ENCODE data around the gene TMOD1.
"Not testable (repeated sequence)": the region's sequence is repeated elsewhere in the genome, so short reads cannot be mapped to it uniquely, and the experiment has no call there.

Gene TMOD1

DNA sequence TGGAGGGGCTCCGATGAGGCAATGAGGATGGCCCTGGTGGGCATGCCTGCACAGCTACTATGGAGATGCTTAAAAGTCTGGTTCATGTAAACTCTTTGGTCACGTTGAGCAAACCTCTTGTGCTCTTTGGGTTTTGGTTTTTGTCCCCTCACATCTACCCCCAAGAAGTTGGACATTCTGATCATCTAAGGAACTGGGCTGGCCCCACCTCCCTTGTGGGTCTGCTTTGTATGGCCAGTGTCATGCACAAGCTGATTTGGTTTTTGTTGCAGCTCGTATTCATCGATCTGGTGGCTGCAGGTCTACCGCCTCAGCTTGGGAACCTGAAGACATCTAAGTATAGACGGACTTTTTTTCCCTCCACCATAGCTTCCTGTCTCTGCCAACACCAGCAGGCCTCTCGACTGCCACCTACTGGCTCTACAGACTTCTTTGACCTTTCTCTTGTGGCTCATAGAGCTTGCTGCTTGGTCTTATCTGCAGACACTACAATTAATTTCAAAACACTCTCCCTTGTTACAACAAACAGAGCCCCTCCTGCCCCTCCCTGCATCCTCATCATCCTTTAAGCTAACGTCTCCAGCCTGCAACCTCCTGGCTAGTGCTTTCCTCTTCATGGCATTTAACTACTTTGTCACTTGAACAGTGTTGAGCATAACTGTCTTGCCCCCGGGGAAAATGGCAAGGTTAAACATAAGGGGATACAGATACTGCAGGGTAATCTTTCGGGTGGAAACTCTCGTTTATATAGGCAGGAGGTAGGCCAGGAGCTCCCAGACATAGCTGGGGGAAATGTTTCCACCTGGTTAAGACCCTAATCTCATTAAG lies 97.2 kb downstream of the TMOD1 start:
- DNase-seq (ENCODE audit: low read depth) = peak; percentile 28

DNA sequence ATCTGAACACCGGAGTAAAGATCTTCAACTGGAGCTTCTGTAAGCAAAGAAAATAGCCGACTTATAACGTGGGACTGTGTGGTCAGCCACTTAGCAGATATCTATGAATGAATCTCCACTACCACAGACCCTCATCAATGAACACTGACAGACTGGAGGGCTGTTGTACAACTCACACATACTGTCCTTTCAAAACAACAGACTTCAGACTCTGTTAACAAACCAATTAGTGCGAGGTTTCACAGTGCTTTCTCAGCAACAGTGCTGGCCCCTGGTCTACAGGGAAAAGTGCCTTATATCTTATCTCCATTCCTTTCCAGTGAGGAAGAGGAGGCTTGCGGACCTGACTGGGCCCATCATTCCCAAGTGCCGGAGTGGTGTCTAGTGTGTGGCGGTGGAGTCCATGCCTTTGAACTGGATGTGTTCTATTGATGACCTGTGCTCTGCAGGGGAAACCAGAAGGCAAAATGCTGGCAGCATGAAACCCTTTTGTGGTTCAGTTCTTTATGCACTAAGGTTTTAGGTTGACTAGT lies 97.9 kb downstream of the TMOD1 start:
- no peak for DNase-seq (ENCODE audit: low read depth)

DNA sequence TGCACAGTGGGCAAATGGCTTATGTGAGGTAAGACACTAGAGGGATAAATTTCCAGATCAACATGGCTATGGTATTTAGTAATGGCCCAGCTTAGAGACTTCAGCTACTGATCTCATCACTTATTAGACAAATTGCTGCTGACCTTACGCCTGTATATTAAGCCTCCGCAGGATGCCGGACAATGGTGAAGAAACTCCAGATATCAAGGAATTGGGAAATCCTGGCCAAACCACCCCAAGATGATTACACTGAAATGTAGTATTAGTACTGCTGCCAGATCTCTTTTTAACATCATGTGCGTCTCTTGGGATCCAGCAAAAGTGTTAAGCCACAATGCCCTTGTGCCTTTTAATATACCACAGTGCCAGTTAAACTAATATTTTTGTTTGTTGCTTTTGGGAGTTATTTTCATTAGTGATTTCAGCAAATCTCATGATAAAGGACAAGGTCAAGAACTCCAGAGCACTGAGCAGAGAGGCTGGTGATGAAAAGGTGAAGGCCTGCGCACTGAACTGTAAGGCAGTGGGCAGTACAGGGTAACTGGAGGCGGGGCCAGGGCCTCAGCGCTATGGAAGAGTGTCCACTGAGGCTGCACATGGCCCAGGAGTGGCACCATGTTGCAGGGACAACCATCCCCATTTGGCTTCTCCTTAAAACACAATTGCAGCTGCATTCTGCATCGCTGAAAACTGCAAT lies 99.2 kb downstream of the TMOD1 start:
- no peak for DNase-seq (ENCODE audit: low read depth)

DNA sequence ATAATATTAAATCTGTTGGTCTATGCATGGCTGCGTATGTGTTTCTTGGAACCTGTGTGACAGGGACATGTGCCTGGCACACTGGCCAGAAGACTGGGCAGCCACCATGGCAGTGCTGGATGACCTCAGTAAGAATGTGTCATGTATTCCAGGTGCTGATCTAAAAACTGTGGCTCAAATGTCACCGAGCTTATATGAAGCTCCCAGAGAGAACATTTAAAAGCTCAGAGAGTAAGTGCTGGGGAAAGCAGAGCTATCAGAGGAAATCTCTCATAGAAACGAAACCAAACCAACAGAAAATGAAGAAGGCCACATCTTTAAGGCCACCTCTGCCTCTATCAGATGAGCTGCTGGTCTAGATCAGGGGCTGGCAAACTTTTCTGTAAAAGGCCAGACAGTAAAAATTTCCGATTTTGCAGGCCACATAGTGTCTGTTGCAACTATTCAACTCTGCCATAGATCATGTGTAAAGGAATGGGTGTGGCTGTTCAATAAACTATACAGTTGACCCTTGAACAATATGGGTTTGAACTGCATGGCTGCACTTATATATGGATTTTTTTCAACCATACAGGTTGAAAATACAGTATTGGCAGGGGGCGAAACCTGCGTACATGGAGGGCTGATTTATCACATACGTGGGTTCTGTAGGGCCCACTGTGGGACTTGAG lies 99.9 kb downstream of the TMOD1 start:
- no peak for DNase-seq (ENCODE audit: low read depth)

DNA sequence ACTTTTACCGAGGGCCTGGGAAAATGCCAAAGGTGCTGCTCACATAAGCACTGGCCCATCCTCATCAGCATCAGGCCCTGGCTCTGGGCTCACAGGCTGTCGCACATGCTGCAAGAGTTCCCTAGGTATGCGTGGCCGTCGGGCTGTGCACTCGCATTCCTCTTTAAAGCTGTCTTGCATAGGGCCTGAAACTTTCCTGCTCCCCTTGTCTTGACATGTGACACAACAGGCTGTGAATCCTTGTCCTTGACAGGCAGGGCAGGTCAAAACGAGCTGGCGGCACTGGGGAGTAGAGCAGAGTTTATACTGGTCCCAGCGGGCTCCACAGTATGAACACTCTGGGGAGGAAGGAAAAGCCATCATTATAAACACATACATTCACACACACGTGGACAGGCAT lies 101.0 kb downstream of the TMOD1 start:
- DNase-seq (ENCODE audit: low read depth) = no peak

DNA sequence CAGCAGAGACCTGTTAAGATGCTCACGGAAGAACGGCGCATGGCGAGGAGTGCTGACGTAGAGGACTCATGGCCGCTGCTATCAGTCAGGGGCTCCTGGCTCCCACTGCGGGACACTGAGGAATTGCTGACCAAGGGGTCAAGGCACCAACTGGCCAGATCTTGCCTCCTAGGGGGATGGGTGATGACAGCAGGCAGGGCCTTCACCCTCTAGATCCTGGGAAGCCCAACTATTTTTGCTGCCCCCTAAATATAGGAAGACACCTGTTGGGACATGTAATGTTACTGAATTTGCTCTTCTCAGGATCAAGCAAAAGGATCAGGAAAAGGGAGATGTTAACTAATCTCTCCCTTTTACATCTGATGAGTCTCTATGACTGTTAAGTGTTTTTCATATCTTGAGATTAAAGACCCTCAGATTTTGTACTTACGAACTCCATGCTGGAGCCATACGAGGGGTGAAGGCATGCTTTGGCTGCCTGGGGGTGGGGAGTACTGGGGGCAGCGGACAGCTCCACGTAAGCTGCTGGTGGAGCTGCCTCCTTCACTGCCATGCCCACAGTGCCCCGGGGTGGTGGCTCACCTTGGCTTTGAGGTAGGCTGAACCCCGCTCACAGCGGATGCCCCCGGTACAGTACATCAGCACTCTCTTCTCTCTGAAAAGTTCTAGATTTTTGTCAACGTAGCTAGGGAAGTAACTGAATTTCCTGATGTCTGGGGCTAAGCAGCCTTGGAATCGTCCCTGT lies 103.6 kb downstream of the TMOD1 start:
- no peak for DNase-seq (ENCODE audit: low read depth)

DNA sequence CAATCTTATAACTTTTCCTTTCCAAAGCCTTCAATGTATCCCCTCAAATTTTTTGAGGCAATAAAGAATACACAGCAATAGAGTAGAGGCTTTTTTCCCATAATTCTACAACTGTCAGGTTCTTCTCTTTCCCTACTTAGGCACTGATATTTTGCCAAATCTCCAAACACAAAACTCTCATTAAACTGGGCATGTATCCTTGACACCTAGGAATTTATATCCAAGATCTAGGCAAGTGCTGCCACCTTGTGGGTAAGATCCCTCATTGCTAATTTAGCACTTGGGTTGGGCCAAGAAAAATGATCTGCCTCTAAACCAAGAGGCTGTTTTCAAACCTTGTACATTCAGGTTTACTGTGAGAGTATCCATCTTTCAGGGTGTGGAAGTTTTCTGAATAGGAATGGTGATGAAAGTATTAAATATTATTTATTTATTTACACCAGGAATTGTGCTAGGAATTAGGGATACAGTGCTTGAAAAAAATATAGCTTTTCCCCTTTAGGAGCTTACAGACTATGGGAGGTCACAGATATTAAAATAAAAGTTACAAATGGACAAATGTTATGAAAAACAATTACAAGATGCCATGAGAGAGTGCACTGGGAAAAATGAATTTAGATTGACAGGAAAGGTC lies 114.1 kb downstream of the TMOD1 start:
- no peak for DNase-seq (ENCODE audit: low read depth)

DNA sequence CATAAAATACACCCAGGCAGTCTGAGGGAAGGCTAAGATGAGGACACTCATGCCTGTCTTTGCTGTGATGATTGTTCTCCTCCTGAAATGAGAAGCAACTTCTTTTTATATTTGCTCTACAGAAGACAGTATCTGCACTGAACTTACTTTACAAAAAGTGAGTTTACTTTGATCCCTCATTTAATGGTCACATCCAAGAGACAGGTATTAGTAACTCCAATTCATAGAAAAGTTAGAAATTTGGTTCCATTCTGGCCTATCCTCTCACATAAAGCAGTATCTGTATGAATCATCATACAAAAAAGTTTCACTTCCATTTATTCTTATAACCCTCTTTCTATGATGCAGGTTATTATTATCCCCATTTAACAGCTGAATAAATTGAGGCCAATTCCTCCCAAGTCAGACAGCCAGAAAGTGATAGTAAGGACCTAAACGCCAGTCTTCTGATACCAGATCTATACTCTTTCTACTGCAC lies 116.5 kb downstream of the TMOD1 start:
- no peak for DNase-seq (ENCODE audit: low read depth)

DNA sequence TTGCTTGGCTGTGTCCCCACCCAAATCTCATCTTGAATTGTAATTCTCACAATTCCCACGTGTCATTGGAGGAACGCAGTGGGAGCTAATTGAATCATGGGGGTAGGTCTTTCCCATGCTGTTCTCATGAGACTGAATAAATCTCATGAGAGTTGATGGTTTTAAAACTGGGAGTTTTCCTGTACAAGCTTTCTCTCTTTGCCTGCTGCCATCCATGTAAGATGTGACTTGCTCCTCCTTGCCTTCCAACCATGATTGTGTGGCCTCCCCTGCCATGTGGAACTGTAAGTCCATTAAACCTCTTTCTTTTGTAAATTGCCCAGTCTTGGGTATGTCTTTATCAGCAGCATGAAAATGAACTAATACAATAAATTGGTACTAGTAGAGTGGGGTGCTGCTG lies 118.6 kb downstream of the TMOD1 start:
- DNase-seq (ENCODE audit: low read depth) = not testable (repeated sequence)

DNA sequence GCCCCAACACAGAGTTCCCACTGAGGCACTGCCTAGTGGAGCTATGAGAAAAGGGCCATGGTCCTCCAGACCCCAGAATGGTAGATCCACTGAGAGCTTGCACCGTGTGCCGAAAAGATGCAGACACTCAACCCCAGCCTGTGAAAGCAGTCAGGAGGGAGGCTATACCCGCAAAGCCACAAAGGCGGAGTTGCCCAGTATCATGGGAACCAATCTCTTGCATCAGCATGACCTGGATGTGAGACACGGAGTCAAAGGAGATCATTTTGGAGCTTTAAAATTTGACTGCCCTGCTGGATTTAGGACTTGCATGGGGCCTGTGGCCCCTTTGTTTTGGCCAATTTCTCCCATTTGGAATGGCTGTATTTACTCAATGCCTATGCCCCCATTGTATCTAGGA lies 121.0 kb downstream of the TMOD1 start:
- not testable (repeated sequence) for DNase-seq (ENCODE audit: low read depth)

DNA sequence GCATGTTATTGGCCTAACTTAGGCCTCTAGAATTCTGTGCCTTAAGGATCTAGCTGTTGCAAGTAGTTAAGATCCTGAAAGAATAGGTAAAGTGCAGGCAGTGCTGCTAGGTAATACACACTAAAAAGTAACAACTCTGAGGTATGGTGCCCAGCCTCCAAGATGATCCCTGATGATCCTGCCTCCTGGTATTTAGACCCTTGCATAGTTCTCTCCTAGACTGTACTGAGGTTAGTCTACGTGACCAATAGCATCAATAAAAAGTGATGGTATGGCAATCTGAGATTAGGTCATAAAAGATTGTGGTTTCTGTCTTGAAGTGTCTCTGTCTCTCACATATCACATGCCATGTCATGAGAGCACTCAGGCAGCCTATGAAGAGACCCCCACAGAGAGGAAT lies 122.5 kb downstream of the TMOD1 start:
- DNase-seq (ENCODE audit: low read depth) = no peak

DNA sequence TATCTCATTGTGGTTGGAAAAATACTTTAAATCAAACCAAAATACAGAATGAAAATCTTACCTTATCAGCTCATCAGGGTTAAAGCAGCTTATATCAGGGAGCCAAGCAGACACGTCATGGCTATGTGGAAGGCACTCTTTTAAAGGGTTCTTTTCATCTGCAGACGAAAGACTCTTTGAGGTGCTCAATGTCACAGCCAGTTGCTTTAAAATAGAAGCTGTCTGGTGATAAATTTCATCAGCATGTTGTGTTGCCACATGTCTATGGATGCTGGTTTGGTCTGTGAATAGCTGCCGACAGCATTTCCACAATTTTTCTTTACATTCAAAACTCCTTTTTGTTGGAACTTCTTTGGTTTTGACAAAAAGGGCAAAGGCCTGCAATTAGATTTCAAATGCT lies 124.2 kb downstream of the TMOD1 start:
- DNase-seq (ENCODE audit: low read depth) = no peak

DNA sequence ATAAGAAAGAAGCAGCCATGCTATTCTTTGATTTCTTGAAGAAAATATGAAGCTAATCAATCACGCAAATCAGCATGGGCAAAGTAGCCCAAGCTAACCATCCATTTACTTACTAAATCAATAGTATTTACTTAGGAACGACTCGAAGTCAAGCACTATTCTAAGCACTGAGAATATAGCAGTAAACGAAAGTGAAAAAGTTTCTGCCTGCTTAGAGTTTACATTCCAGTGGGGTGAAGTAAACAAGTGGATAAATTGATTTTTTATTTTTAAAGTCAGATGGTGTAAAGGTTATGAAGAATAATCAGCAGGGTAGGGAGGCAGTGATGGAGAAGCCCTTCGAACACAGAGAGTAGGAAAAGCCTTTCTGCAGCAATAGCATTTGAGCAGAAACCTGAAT lies 126.2 kb downstream of the TMOD1 start:
- no peak for DNase-seq (ENCODE audit: low read depth)

DNA sequence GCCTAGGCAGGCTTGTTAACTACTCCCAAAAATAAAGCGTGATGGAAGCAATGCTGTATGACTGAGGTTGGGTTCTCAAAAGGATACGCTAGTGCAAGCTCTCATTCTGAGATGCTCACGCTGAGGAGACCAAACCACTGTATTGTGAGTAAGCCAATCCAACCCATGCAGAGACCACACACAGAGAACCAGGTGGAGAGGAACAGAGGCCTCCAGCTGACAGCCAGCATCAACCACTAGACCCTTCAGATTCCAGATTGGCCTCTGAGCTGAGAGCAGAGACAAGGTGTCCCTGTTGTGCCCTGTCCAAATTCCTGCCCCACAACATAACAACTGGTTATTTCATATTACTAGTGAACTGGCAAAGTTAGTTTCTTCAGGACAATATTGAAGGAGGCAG lies 127.2 kb downstream of the TMOD1 start:
- no peak for DNase-seq (ENCODE audit: low read depth)

DNA sequence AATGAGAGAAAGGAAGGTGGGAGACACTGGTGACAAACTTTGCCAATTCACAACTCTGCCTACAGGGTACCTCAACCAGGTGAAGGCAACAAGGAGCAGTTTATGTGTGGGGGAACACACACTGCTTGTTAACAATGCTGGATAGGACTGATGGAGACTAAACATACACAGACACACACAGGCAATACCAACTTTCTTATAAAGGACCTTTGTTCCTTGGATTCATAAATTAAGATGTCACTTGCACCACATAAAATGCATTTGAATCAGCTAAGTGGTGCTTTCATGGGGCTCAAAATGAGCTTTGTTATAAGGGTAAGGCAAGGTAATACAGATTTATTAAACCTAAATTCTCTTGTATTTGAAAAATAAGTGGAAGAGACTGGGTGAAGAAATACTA lies 127.7 kb downstream of the TMOD1 start:
- no peak for DNase-seq (ENCODE audit: low read depth)

DNA sequence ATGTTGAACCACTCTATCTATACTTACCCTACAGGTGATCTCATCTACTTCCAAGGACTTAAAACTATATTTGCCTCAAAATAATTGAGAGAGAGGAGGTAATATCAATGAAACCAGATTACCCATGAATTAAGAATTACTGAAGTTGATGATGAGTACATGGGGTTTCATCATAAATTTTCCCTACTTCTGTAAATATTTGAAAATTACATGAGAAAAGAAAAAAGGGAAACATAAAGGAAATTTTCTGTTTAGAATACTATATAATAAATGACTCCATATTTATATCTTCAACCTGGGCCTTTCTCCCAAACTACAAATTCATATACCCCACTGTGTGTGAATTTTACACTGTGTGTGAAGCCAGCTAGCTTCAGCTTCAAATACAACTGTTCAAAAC lies 129.1 kb downstream of the TMOD1 start:
- no peak for DNase-seq (ENCODE audit: low read depth)

DNA sequence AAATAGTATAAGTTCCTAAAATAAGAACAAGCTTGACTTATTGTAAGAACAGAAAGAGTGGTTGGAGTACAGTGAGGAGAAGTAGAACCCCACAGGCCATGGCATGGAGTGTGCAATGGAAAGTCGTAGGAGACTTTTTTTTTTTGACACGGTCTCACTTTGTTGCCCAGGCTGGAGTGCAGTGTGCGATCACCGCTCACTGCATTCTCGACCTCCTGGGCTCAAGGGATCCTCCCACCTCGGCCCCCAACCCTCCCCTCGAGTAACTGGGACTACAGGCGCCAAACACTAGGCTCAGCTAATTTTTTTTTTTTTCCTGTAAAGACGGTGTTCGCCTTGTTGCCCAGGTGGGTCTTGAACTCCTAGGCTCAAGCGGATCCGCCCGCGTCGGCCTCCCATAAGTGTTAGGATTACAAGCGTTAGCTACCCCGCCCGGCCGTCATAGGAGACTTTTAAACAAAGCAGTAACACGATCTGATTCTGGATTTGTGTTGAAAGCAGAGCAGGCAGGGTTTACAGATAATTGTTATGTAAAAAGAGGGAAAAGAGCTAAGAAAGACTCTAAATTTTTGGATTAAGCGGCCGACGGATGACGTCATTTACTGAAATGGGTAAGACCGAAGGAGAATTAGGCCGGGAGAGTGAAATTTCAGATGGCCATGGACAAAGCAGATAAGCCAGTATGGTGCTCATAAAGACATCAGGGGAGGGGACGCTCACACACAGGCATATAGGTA lies 130.9 kb downstream of the TMOD1 start:
- peak; percentile 80 for DNase-seq (ENCODE audit: low read depth)

DNA sequence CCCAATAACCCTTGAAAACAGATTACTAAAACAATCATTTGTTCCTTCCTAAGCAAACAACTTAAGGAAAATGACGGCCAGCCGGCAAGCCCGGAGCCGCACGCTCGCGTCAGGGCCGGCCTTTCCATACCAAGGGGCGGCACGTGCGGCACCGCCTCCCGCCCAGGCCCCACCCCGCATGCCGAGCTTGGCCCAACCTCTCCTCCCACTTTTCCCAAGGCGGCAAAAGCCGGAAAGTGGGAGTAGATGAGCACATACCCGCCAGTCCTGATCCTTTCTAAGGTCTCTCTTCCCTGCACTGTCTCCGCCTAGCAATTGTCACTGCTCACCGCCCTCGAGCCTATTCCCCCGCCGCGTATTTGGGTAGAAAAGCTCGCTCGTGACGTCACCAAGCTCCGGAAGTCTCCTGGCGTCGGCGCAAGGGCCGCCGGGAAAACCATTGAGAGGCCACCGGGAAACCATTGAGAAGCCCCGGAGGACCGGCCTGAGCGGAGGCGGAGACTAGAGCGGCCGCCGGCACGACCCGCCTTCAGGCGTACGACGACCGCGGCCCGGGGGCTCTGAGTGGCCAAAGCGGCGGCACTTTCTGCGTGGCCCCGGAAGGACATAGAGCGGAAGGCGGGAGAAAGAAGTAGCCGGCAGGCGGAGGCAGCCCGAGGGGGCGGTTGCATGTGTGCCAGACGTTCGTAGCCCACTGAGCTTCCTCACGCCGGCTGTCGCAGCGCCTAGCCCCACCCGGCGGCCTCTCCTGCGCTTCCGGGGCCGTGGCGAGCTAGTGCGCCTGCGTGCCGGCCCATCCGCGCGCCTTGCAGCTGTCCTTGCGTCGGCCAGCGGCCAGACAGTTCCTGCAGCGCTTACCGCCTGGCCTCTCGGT lies 131.8 kb downstream of the TMOD1 start, which contains the start of the genes NCBP1 and TSTD2:
Gene NCBP1 (plus strand): TSS at position 837 of the 874 bp plus-strand sequence. CDS start 61 bp downstream, outside the sequence.
Gene TSTD2 (minus strand): TSS at position 384 of the 874 bp plus-strand sequence. CDS start 5,806 bp downstream, outside the sequence.
- DNase-seq (ENCODE audit: low read depth) = peak; percentile 93

DNA sequence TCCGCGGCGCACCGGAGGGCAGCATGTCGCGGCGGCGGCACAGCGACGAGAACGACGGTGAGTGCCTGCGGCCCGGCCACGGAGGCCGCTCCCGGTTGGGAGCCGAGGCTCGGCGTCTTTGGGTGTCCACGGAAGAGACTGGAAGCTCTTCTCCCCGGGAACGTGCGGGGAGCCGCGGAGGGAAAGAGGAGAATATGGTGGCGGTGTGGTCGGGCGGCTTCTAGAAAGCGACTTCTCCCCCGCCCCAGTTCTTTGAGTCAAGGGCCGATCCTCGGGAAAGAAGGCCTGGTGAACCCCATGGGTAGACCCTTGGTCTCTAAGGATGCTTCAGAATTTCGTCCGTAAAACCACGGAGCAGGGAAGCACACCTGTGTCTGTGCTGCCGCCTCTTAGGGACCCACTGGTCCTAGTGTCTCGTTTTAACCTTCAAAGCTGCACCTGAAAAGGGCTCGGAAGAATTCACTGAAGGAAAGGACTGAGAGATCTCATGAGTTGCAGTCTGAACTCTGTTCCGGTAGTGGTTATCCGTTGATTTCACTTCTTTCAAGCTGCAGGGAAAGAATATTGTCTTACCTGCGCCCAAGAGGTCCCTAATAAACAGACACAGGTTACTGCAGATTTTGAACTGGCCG lies 132.5 kb downstream of the TMOD1 start:
- DNase-seq (ENCODE audit: low read depth) = no peak

Measured in HS-5 (cell line).